M059J (cell line): ENCODE measurements around the gene RNASE11. TPM values are rescaled to one million over a fixed set of nuclear protein-coding genes. Genes with fewer than 3 reads are reported as not detected.
"Not testable (repeated sequence)": the region's sequence is repeated elsewhere in the genome, so short reads cannot be mapped to it uniquely, and the experiment has no call there.

ENCODE experiments used
- DNase-seq: peaks from one replicate; pipeline ENCODE4 v3.0.0-alpha.2; 2012; ENCODE audit warnings: low read depth
- total RNA-seq: library from RNA; depleted of rRNA; stranded (reverse); fragments of >200 nt; shearing (Covaris generic); gene quantifications from 2 replicates; pipeline ENCODE4 v1.2.3, GENCODE V29; 2014; rRNA removed

RNASE11 gene
- not detected in 2 replicates for total RNA-seq

DNA sequence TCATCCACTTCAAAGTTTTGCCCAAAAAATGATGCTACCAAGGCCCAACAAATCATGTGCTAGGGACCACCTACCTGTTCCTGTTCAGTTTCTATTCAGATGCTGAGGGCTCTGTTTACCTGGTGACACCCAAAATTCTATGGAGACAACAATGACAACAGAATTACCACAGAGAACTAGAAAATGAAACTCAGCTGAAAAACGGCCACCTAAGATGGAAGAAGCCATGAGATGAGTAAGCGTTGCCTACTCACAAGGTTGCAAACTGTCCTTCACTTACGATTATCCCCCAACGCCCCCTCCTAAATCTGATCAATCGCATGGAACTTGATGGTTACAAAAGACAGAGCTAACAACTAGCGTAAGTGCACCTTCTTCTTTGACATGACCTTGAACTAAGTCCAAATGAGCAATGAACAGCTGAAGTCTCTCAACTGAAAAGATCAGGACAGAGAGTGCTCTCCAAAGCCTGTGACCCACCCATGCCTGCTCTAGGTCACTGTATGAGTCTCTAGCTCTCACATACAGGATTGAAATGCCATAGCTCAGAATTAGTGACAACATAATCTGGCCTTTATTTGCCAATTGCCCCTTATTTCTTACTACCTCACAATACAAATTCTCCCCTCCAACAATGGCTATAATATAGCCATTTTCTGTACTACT lies at the start of gene RNASE11:
Gene RNASE11 (minus strand): TSS at position 513 of the 666 bp plus-strand sequence.
- no peak for DNase-seq

DNA sequence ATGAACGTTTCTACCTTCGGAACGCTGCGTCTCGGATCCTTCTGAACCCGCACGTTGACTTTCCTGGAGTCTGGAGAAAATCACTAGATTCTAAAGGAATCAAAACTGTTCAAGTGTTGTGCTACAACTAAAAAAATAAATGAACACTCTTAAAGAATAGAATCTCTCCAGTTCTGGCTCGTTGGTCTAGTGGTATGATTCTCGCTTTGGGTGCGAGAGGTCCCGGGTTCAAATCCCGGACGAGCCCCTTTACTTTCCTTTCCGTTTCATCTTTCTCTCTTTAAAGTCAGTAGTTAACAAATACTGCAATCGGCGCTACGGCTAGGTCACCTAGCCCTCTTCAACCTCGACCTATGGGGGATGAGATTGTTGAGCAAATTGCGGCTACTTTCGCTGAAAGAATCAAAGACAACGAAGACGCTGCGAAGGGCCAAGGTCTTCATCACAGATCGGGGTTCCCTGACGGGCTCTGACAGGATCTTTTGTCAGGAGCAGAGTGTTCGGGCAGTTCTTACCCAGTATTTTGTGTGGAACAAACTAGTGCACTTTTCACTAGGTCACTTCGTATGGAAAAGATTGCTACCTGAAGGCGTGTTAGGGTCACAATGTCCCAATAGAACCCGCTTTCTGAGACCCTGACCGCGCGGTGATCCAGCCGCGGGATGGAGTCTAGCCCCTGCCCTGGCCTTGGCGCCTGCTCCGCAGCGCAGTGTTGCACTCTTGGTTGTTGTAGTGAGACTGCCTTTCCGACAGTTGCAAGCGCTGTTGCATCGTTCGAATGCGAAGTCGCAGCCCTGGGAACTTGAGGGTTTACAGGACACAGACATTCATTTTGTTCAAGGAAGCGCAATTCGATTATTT lies 45.3 kb upstream of the RNASE11 start:
- peak; percentile 88 for DNase-seq

DNA sequence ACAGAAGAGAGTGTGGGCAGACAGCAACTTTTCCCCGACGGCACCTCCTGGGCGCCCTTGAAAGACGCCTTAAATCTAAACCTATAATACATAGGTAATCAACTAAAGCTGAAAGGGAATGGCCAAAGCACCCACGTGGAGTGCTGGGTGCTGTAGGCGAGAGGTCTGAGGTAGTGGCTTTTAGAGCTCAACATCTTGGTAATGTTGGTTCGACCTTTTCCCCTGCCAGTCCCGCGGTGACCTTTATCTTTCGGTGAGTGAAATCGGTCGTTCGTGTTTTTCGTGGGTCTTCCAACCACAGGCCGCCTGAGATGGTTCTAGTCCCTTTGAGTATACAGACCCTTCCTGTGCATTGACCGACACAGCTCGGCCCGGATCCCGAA lies 44.6 kb upstream of the RNASE11 start:
- DNase-seq: no peak

DNA sequence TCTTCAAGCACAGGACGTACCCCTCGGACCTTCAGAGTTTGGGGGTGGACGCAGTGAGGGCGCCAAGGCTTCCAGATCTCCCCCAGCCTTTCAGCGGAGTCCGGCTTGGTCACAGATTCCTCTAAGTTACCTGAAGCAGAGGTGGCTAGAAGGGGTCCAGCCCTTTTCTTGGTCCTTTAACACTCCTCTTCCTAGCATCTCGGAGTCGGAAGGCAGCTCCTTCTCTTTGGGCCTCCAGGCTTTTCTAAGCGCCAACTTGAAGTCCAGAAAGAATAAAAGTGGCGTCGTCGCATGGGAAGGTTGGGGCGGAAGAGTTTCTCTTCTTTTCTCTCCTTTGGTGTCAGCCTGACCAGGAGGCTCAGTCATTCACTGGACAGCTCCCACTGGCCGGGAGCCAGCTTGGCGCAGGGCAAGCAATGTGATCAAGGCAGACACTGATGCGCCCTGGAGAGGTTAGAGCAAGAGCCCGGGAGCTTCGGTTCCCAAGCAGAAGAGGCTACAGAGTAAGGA lies 44.1 kb upstream of the RNASE11 start:
- peak; percentile 77 for DNase-seq

DNA sequence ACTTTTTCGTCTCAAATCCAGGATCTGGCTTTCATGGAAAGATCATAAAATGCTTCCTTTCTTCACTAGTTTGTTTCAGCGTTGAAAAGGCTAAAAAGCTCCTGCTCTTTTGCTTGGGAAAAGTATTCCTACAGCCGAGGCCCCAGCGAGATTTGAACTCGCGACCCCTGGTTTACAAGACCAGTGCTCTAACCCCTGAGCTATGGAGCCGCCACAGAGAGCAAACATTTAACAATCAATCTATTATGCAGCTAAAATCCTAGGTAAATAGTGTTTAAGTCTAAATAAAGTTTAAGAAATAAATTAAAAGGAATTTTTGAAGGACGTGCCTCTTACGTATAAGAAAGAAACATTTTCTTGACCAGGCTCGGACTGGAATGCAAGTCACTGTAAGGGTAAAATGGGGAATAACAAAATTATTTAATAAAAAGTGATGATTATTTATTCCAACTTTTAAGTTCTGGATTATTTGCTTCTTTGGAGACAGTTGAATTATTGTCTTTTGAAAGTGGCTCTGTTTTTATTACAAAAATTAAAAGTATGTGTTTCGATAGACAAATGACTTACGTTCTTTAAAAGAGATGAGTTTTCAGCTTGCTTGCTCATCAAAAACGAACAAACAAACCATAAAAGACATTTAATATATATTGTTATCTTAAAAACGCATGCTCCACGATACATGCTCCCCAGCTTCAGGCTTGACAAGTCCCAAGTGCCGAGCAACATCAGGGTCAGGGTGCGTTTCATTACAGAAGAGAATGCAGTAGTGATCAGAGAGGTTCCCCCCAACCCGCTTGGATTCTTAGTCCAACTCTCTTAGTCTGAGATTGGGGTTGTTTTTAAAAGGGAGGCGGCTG lies 43.5 kb upstream of the RNASE11 start:
- peak; percentile 65 for DNase-seq

DNA sequence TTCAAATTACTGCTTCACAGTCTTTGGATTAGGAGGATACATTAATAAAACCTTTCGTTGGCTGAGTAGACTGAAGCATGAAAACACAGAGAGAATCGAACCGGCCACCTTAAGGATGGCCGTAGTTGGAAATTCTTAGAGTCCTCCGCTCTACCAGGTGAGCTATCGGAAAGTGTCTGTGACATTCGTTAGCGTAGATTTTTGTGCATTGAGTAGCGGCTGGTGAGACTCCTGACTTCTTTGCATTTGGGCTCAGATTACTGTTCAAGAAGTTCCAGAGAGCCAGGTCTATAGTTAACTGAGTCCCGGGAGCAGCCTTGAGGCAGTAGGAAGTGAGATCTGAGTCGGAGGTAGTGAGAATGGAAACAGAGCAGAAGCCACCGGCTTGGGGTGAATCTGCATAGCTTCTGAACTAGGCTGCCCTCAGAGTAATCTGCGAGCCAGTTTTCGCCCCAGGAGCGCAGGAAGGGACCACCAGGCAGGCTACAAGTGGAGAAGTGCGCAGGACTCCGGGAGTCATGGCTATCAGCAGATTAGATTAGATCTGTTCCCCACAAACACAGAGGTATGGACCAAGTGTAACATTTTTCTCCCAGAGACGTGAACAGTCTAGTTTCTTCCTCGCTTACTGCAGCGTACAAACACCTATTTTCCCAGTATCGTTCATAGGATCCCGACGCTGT lies 42.7 kb upstream of the RNASE11 start:
- DNase-seq: peak; percentile 55

DNA sequence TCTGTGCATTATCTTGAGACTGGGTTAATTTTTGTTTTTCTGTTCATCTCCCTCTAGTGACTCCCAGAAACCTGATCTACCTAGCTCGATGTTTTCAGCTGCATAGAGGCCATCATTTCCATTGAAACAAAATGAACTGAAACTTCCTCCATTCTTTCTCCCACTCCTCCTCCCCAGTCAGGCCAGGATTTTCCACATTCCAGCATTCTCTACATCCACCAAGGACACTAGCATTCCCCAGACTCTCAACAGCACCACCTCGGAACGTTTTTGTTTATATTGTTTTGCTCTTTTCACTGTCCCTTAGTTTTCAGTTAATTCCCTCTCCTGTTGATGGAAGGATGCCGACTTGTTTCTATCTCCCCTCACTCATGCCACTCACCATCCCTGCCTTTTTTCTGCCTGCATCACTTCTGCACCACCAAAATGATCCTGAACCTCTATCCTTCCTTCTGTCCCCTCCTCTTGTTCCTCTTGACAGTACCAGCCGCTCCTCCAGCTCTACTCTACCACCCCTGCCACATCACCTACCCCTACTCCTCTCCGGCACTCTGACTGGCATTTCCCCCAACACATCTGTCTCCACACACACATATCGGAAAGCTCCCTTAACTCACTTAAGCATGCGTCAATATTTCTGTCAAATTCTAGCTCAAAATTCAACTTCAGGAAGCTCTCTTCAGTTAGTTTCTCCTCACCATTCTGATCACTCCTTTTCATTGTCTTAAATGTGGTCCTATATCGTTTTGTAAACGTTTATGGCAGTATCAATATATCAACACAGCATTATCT lies 40.5 kb upstream of the RNASE11 start:
- DNase-seq: no peak

DNA sequence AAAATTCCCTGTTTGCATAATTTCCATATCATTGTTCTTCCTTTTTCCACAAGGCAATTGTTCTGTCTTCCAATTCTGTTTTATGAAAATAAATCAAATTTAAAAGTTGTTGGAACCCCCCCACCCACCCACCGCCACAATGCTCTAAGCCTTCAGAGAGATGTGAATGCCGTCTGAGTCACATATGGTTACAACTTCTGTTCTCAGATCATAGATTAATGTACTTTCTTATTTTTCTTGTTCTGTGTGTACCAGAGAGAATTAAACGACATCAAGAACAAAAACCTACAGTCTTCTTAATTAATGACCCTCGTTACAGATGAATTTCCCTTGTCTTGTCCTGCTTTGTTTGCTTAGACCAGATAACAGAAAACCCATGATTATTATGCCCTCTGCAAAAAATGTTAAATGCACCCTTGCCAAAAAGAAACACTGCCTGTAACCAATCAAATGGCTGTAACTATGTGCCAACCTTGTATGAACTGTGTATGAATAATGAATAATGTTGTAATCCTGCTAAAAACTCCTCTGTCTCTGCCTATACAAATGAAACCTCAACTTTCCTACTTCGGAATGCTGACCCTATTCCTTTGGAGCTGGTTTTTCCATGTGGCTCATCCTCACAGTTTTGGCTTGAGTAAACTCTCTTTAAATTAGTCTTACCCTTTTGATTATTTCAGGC lies 39.7 kb upstream of the RNASE11 start:
- no peak for DNase-seq

DNA sequence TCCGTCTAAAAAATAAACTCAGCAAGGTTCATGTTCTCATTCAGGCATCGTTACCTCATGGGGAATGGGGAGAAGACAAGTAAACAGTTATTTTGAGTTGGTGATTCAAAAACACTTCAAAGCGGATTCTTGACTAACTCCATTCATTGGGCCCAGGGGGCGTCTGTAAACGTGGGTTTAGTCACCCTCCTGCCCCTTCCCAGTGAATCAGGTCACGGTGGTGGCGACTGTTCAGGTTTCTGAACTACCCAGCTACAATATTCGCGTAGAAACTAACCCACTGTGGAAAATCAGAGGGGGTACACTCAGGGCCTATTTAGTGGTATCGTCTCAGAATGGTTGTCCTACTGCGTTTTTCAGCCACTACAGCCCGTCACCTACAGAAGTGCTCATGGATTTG lies 38.5 kb upstream of the RNASE11 start:
- DNase-seq: no peak

DNA sequence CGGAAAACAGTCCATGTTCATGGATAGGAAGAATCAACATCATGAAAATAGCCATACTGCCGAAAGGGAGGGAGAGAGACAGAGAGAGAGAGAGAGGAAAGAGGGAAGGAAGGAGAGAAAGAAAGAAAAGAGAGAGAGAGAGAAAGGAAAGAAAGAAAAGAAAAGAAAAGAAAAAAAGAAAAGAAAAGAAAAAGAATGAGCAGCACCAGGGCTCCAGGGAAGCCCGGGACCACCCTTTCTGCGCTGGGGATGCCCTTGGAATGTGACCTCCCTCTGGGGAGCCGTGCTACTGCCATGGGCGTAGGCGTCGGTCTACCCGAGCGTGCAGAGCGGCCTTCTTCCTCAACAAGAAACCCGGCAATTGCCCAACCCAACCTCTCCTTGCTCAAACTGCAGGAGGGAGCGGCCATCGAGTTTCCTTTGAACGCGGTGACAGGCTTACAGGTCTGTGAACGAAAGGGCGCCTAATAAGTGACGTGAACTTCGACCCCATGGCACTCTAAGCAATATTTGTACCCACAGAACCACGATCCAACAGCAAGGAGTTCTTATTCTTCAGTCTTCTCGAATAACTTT lies 36.8 kb upstream of the RNASE11 start:
- no peak for DNase-seq

DNA sequence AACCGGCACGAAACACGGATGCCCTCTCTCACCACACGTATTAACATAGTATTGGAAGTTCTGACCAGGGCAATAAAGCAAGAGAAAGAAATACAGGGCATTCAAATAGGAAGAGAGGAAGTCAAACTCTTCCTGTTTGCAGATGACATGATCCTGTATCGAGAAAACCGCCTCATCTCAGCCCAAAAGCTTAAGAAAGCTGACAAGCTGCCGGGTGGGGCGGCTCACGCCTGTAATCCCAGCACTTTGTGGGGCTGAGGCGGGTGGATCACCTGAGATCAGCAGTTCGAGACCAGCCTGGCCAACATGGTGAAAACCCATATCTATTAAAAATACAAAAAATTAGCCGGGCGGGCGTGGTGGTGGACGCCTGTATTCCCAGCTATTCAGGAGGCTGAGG lies 36.0 kb upstream of the RNASE11 start:
- DNase-seq: no peak

DNA sequence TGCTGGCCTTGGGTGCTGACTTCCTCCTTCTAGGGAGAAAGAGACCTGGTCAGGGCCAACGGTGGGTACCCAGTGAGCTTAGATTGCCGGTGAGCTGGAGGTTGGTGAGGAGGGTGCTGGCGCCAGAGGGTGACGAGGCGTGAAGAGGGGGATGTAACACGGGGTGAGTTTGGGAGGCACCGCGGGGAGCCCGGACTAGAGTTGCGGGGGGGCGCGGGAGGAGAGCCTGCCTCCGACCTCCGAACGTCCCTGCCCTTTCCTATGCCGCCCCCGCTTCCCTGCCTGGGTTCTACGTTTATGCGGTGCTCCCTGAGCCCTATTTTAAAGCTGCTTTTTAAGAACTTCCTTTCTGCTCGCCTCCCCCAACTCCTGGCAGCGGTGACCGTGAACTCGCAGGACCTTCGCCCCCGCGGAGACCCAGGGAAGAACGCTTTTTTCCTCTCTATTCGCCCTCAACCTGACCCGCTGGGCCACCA lies 35.1 kb upstream of the RNASE11 start:
- DNase-seq: no peak

DNA sequence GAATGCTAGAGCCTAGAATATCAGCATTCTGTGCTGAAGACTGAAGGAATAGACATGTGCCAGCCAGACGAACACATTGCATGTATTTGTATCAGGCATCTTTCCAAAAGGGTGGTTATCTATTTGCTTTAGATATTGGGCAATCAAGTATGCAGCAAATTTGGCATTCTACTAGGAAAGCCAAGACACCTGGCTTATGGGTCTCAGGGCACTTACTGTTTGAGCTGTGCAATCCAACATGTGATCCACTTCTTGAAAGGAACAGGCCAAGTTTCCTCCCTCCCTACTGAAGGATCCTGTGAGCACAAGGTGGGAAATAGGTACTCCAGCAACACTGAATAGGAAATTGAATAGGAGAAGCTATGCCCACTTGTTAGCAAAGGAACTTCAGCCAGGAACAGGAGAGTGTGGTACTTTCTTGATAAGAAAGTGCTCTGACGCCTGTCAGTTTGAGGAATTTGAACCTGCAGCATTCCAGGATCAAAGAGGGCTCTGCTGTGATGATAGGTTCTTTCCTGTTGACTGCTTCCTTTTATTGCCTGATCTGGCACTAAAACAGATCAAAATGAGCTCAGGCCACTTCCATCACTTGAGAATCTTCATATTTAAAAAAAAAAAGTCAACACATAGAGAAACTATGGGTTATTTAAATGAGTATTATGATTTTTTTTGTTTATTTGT lies 33.1 kb upstream of the RNASE11 start:
- DNase-seq: no peak

DNA sequence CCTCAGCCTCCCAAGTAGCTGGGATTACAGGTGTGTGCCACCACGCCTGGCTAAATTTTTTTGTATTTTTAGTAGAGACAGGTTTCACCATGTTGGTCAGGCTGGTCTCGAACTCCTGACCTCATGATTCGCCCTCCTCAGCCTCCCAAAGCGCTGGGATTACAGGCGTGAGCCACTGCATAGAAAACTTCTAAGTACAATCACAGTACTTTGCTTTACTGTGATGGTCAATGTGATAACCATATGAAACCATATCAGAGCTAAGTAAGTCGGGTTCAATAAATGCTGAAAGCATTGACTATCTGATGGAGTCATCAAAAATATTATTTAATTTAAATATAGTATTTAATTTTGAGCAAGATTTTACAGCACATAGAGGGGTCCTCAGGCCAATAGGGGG lies 31.9 kb upstream of the RNASE11 start:
- not testable (repeated sequence) for DNase-seq

DNA sequence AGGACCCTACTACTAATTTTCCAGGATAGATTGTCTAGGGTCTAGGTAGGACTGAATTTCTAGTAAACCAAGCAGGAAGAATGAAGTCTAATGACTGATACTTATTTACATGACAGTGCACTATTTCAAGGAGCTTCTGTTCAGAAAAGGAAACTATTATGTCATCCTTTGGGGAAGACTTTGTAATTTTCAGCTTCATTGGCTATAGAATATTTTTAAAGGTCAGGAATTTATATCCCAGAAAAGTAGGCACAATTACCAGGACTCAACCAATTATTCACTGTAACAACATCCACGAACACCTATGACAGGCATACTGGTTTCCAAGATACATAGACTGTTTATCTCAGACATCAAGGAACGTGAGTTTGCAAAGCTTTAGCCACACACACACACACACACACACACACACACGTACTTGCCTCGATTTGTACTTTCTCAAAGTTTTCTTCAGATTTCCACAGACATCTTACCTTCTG lies 30.5 kb upstream of the RNASE11 start:
- DNase-seq: no peak

DNA sequence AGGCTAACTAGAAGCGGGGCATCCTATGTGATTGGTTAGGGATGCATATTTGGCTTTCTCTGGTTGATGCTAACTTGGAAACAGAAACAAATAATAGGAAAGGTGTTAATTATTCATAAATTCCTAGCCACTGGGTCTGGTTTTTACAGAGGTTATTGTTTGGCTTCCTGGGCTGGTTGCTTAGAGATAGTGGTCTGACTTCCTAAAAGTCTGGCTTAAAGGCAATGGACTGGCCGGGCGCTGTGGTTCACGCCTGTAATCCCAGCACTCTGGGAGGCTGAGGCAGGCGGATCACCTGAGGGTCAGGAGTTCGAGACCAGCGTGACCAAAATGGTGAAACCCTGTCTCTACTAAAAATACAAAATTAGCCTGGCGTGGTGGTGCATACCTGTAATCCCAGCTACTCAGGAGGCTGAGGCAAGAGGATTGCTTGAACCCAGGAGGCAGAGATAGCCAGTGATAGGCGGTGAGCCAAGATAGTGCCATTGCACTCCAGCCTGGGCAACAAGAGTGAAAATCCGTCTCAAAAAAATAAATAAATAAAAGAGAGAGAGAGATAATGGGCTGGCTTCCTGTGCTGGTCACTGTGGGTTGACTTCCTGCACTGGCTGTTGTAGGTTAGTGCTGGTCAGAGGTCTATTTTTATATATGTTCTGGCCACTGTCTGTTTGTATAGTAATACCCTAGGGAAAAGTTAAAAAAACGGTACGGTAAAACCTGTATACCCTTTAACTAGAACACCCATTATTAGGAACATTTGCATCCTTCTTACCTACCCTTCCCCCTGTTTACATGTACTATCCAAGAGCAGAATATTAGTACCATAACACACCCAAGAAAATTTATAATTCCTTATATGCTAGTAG lies 29.6 kb upstream of the RNASE11 start:
- no peak for DNase-seq

DNA sequence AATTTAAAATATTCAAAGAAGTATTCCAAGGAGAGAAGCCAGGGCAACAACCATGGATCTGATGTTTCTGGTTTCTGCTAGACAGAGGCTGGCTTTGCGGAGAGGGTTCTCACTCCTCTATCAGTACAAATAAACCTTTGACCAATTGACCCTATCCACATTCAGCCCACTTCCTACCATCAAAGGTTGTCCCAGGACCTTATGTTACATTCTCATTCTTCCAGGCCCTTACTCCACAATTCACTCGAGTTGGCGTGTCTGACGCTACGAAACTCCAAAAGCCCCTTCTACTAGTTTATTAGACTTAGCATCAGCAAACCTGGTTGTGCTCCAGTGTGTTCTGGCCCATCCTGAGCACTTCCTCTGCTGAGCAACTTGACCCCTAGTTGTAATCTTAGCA lies 28.2 kb upstream of the RNASE11 start:
- no peak for DNase-seq
